H9 (cell line): Measurements from ENCODE around the gene HMGCLL1. TPM values are rescaled to one million over a fixed set of nuclear protein-coding genes. Genes with fewer than 3 reads are reported as not detected.

Source experiments
- DNase-seq: peaks from one replicate; pipeline ENCODE4 v3.0.0-alpha.2; 2017
- H2AFZ ChIP-seq: one replicate; pipeline ENCODE4 v1.6.1; 2013; ENCODE audit warnings: mild to moderate bottlenecking, low read length, control low read depth, moderate library complexity
- H2AK5ac ChIP-seq: 2 replicates; pipeline ENCODE4 v1.6.1; 2013; ENCODE audit warnings: low read length, control low read depth, mixed read lengths; ENCODE audit not compliant: insufficient read length
- H2BK120ac ChIP-seq: one replicate; pipeline ENCODE4 v1.6.1; 2013; ENCODE audit warnings: low read depth, mild to moderate bottlenecking, low read length, control low read depth, inconsistent platforms; ENCODE audit not compliant: poor library complexity, severe bottlenecking
- H2BK12ac ChIP-seq: 2 replicates; pipeline ENCODE4 v1.6.1; 2013; ENCODE audit warnings: low read length, control low read depth, mixed read lengths, low read depth; ENCODE audit not compliant: insufficient read length
- H2BK15ac ChIP-seq: 2 replicates; pipeline ENCODE4 v1.6.1; 2013; ENCODE audit warnings: low read depth, low read length, control low read depth
- H2BK20ac ChIP-seq: one replicate; pipeline ENCODE4 v1.6.1; 2013; ENCODE audit warnings: low read depth, mild to moderate bottlenecking, low read length, control low read depth, inconsistent platforms; ENCODE audit not compliant: poor library complexity, severe bottlenecking
- H2BK5ac ChIP-seq: 2 replicates; pipeline ENCODE4 v1.6.1; 2013; ENCODE audit warnings: low read length, control low read depth, mixed read lengths; ENCODE audit not compliant: insufficient read length
- H3K14ac ChIP-seq: 2 replicates; pipeline ENCODE4 v1.6.1; 2013; ENCODE audit warnings: low read length, control low read depth; ENCODE audit not compliant: insufficient read depth
- H3K18ac ChIP-seq: 2 replicates; pipeline ENCODE4 v1.6.1; 2013; ENCODE audit warnings: low read depth, mild to moderate bottlenecking, mixed read lengths, low read length, control low read depth; ENCODE audit not compliant: insufficient read length
- H3K23ac ChIP-seq: 2 replicates; pipeline ENCODE4 v1.6.1; 2013; ENCODE audit warnings: low read length, control low read depth, mixed read lengths, low read depth; ENCODE audit not compliant: insufficient read length
- H3K23me2 ChIP-seq: 2 replicates; pipeline ENCODE4 v1.6.1; 2013; ENCODE audit warnings: low read depth, mild to moderate bottlenecking, mixed read lengths, low read length, control low read depth; ENCODE audit not compliant: insufficient read length, poor library complexity, severe bottlenecking
- H3K27ac ChIP-seq: 2 replicates; pipeline ENCODE4 v1.5.1; 2013; ENCODE audit warnings: low read length, control low read depth, mixed read lengths, low read depth; ENCODE audit not compliant: insufficient read length
- H3K27me3 ChIP-seq: 2 replicates; pipeline ENCODE4 v1.6.1; 2013; ENCODE audit warnings: low read length, control low read depth, inconsistent platforms; ENCODE audit not compliant: insufficient read depth
- H3K4ac ChIP-seq: 2 replicates; pipeline ENCODE4 v1.6.1; 2013; ENCODE audit warnings: low read depth, mild to moderate bottlenecking, control low read depth, inconsistent platforms, low read length, moderate library complexity
- H3K4me1 ChIP-seq: 2 replicates; pipeline ENCODE4 v1.6.1; 2013; ENCODE audit warnings: low read length, control low read depth, inconsistent platforms; ENCODE audit not compliant: insufficient read depth
- H3K4me2 ChIP-seq: 2 replicates; pipeline ENCODE4 v1.6.1; 2013; ENCODE audit warnings: low read length, control low read depth, mixed read lengths; ENCODE audit not compliant: insufficient read length, insufficient read depth
- H3K56ac ChIP-seq: 2 replicates; pipeline ENCODE4 v1.6.1; 2013; ENCODE audit warnings: low read depth, mild to moderate bottlenecking, mixed read lengths, low read length, control low read depth; ENCODE audit not compliant: insufficient read length
- H3K79me1 ChIP-seq: 2 replicates; pipeline ENCODE4 v1.6.1; 2013; ENCODE audit warnings: low read depth, mild to moderate bottlenecking, moderate library complexity, low read length, control low read depth, inconsistent platforms; ENCODE audit not compliant: insufficient read depth, poor library complexity, severe bottlenecking
- H3K79me2 ChIP-seq: 2 replicates; pipeline ENCODE4 v1.6.1; 2013; ENCODE audit warnings: low read length, control low read depth, inconsistent platforms; ENCODE audit not compliant: insufficient read depth
- H3K9ac ChIP-seq: 2 replicates; pipeline ENCODE4 v1.6.1; 2013; ENCODE audit warnings: low read length, control low read depth, mixed read lengths; ENCODE audit not compliant: insufficient read length; ENCODE audit errors: extremely low read depth
- H3K9me3 ChIP-seq: one replicate; pipeline ENCODE4 v1.6.1; 2013; ENCODE audit warnings: low read depth, low read length, inconsistent platforms; ENCODE audit not compliant: control insufficient read depth
- H3T11ph ChIP-seq: one replicate; pipeline ENCODE4 v1.6.1; 2013; ENCODE audit warnings: mild to moderate bottlenecking, low read length, control low read depth, inconsistent platforms
- H4K20me1 ChIP-seq: one replicate; pipeline ENCODE4 v1.6.1; 2013; ENCODE audit not compliant: control insufficient read depth, insufficient read length, insufficient read depth
- H4K5ac ChIP-seq: 2 replicates; pipeline ENCODE4 v1.6.1; 2013; ENCODE audit warnings: low read depth, mild to moderate bottlenecking, mixed read lengths, low read length, control low read depth; ENCODE audit not compliant: insufficient read length
- H4K8ac ChIP-seq: replicated peaks from 2 replicates; pipeline ENCODE4 v1.6.1; 2013; ENCODE audit warnings: low read length, control low read depth, mixed read lengths, low read depth; ENCODE audit not compliant: insufficient read length
- H4K91ac ChIP-seq: 2 replicates; pipeline ENCODE4 v1.6.1; 2013; ENCODE audit warnings: low read depth, mild to moderate bottlenecking, moderate library complexity, mixed read lengths, low read length, control low read depth; ENCODE audit not compliant: insufficient read length
- H3K27ac Mint-ChIP-seq, 3 experiments: 2 replicates in 2 of 3; 3 replicates in 1 of 3; pipeline ENCODE4 v1.8.0; 2020 to 2021; ENCODE audit warnings: mixed read lengths in 3 of 3, mild to moderate bottlenecking in 1 of 3, moderate library complexity in 1 of 3
- H3K27me3 Mint-ChIP-seq: 2 replicates; pipeline ENCODE4 v1.8.0; 2021; ENCODE audit warnings: low read depth, mild to moderate bottlenecking, moderate library complexity, mixed read lengths
- H3K36me3 Mint-ChIP-seq, 3 experiments: 2 replicates in 2 of 3; 3 replicates in 1 of 3; pipeline ENCODE4 v1.8.0; 2020 to 2021; ENCODE audit warnings: low read depth in 3 of 3, mixed read lengths in 3 of 3; ENCODE audit not compliant: insufficient read depth in 1 of 3
- H3K4me1 Mint-ChIP-seq, 2 experiments: 2 replicates each; pipeline ENCODE4 v1.8.0; 2020; ENCODE audit warnings: mixed read lengths in 2 of 2
- H3K4me3 Mint-ChIP-seq, 2 experiments: 2 replicates in 1 of 2; 3 replicates in 1 of 2; pipeline ENCODE4 v1.8.0; 2020 to 2021; ENCODE audit warnings: mild to moderate bottlenecking in 2 of 2, mixed read lengths in 2 of 2, moderate library complexity in 1 of 2
- H3K9me3 Mint-ChIP-seq, 2 experiments: 2 replicates in 1 of 2; 3 replicates in 1 of 2; pipeline ENCODE4 v1.8.0; 2020; ENCODE audit warnings: mild to moderate bottlenecking in 2 of 2, mixed read lengths in 2 of 2, moderate library complexity in 1 of 2
- WGBS: extraction: QIAGEN DNeasy Blood & Tissue Kit; methylation state at CpG from one replicate; pipeline ENCODE4 v1.1.7; 2013; ENCODE audit warnings: missing lambda C conversion rate, low lambda C conversion rate, mixed read lengths; ENCODE audit not compliant: insufficient read length; ENCODE audit errors: extremely low coverage; 5-methylcytosine and 5-hydroxymethylcytosine counted together
- total RNA-seq: library from RNA; stranded (reverse); gene quantifications from 2 replicates; pipeline ENCODE4 v1.2.1, GENCODE V29; 2021
- TF ChIP-seq, protein P1 (sequence below): fragments of 200-600 bp; sonication (generic); conservative IDR thresholded peaks from 3 replicates; pipeline ENCODE4 v1.8.0; 2021; ENCODE audit warnings: antibody characterized with exemption, mild to moderate bottlenecking

Gene HMGCLL1
- total RNA-seq, 1 experiment from 2014 or later, result 0.24 TPM

DNA sequence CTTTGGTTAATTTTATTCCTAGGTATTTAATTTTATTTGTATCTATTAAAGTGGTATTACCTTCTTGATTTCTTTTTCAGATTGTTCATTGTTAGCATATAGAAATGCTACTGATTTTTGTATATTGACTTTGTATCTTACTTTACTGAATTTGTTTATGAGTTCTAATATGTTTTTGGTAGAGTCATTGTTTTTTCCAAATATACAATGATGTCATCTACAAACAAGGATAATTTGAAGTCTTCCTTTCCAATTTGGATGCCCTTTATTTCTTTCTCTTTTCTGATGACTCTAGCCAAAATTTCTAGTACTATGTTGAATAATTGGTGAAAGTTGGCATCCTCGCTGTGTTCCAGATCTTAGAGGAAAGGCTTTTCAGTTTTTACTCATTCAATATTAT is 43.0 kb upstream of the HMGCLL1 start:
- no peak overlapping the region for H3K4me2 ChIP-seq
- no peak overlapping the region for H3K9ac ChIP-seq
- H2BK5ac ChIP-seq, result no peak overlapping the region
- no peak overlapping the region for H4K8ac ChIP-seq
- H3K27me3 ChIP-seq, result no peaks in the 10 kb centered on the region
- no peak overlapping the region for H2BK15ac ChIP-seq
- no peak overlapping the region for H2AK5ac ChIP-seq
- no peak overlapping the region for H3T11ph ChIP-seq
- no peak overlapping the region for H2AFZ ChIP-seq
- no peak overlapping the region for H4K5ac ChIP-seq
- H3K4me1 ChIP-seq, result no peaks in the 10 kb centered on the region
- no peak overlapping the region for H3K27ac ChIP-seq
- H3K18ac ChIP-seq, result no peak overlapping the region
- no peak for DNase-seq
- no peaks in the 10 kb centered on the region for H3K79me1 ChIP-seq
- H3K4ac ChIP-seq, result no peak overlapping the region
- H2BK120ac ChIP-seq, result no peak overlapping the region
- no peak overlapping the region for H3K56ac ChIP-seq
- Mint-ChIP-seq H3K27ac (no peak overlapping the region), H3K9me3 (peaks cover 0 to 9% of the 10 kb centered on the region in 2 experiments; a peak in 2 of 5 replicates), H3K4me3 (no peak overlapping the region), H3K36me3 (peaks cover 0 to 4% (median 0%) of the 10 kb centered on the region in 3 experiments; a peak in 3 of 7 replicates), H3K27me3 (no peaks in the 10 kb centered on the region), H3K4me1 (peaks cover 4% of the 10 kb centered on the region in 2 experiments)
- H3K14ac ChIP-seq, result no peak overlapping the region
- H3K23ac ChIP-seq, result no peak overlapping the region
- no peaks in the 10 kb centered on the region for H3K79me2 ChIP-seq
- H2BK12ac ChIP-seq, result no peak overlapping the region
- H4K91ac ChIP-seq, result no peak overlapping the region
- H2BK20ac ChIP-seq, result no peak overlapping the region
- no peaks in the 10 kb centered on the region for H3K23me2 ChIP-seq
- WGBS, result no CpG with 5 or more reads among the region's 1 CpG
- TF ChIP-seq, protein P1, sequence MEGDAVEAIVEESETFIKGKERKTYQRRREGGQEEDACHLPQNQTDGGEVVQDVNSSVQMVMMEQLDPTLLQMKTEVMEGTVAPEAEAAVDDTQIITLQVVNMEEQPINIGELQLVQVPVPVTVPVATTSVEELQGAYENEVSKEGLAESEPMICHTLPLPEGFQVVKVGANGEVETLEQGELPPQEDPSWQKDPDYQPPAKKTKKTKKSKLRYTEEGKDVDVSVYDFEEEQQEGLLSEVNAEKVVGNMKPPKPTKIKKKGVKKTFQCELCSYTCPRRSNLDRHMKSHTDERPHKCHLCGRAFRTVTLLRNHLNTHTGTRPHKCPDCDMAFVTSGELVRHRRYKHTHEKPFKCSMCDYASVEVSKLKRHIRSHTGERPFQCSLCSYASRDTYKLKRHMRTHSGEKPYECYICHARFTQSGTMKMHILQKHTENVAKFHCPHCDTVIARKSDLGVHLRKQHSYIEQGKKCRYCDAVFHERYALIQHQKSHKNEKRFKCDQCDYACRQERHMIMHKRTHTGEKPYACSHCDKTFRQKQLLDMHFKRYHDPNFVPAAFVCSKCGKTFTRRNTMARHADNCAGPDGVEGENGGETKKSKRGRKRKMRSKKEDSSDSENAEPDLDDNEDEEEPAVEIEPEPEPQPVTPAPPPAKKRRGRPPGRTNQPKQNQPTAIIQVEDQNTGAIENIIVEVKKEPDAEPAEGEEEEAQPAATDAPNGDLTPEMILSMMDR, result no peak
- no peaks in the 10 kb centered on the region for H4K20me1 ChIP-seq
- no peaks in the 10 kb centered on the region for H3K9me3 ChIP-seq
